GM18868 (cell line): ENCODE data around the gene LYAR.

Experiments
- ATAC-seq: cut with Tn5 transposase; IDR thresholded peaks from one replicate; pipeline ENCODE4 v1.9.1; 2021; ENCODE audit warnings: mild to moderate bottlenecking, moderate library complexity; ENCODE audit not compliant: unreplicated experiment

Gene LYAR

DNA sequence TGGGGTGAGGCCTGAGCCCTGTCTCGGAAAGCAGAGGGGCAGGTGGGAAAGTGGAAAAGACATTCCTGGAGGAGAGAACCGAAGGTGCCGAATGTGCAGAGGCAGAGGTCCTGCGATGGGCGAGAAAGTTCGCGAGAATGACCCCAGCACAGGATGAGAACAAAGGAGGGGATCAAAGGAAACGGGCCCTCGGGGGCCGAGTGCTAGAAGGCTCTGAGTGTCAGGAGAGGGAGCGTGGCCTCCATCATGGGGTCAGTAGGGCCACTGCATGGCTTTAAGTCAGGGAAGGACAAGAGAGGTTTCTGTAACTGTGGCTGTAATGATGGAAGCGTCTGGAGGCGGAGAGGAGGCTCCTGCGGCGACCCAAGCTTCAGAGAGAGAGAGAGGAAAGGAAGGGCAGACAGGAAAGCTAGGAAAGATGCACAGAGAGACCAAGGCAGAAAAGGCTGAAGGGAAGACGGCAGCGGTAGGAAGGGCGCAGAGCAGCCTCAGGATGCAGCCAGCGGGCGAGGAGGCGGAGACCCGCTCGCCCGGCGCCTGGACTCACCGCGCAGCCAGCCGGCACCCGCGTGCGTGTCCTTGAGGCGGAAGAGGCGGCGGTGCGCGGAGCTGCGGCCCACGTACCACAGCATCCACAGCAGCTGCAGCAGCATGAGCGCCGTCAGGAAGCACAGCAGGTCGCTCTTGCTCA is 63.9 kb downstream of the LYAR start:
- ATAC-seq = no peak
